Measurements from ENCODE around the gene NDUFAF3. TPM values are rescaled to one million over a fixed set of nuclear protein-coding genes. Genes with fewer than 3 reads are reported as not detected.

The NDUFAF3 gene
- total and polyA plus RNA-seq, 2 donors (not counting 1 experiment from before 2014, with no cell fraction given) = 61.0 to 67.5 TPM

- Histone ChIP-seq H3K27me3 (replicated peaks in 1 of 4; ENCODE audit: control extremely low read depth in 1 of 4, control insufficient read depth in 3 of 4, insufficient read depth in 4 of 4, low read length in 3 of 4) (no peaks in the 10 kb centered on the region), H3K27ac (ENCODE audit: low read length in 2 of 2) (no peak overlapping the region), H2AFZ (ENCODE audit: insufficient read depth, low read depth, low read length, poor library complexity, severe bottlenecking) (no peak overlapping the region), H3K36me3 (replicated peaks in 1 of 2; ENCODE audit: control extremely low read depth in 1 of 2, control insufficient read depth in 1 of 2, extremely low read depth in 1 of 2, insufficient read depth in 2 of 2, low read length in 1 of 2) (peaks cover 0 to 8% of the 10 kb centered on the region in 2 experiments), H3K9ac (ENCODE audit: low read length) (no peak overlapping the region), H3K4me2 (replicated peaks; ENCODE audit: low read depth, low read length, poor library complexity, severe bottlenecking) (no peak overlapping the region), H4K20me1 (ENCODE audit: control insufficient read depth, insufficient read depth, low read length, poor library complexity, severe bottlenecking) (no peaks in the 10 kb centered on the region), H3K9me3 (ENCODE audit: control extremely low read depth in 1 of 3, control insufficient read depth in 2 of 3, insufficient read depth in 1 of 3, low read length in 2 of 3) (no peaks in the 10 kb centered on the region), H3K4me3 (ENCODE audit: control extremely low read depth in 1 of 5, extremely low read depth in 1 of 5, insufficient read depth in 1 of 5, low read depth in 2 of 5, low read length in 4 of 5) (no peak overlapping the region), H3K79me2 (ENCODE audit: control insufficient read depth, insufficient read depth, low read length) (peaks cover under 1% of the 10 kb centered on the region), H3K4me1 (ENCODE audit: control insufficient read depth in 2 of 2, insufficient read depth in 2 of 2, low read length in 2 of 2) (peaks cover under 1% of the 10 kb centered on the region in 2 donors)
- peaks cover 4% of the 10 kb centered on the region for H3K4me1 Mint-ChIP-seq
- ATAC-seq (ENCODE audit: low read depth) (no peak), DNase-seq (no peak)
- POLR2A ChIA-PET = interaction anchor here (0.5 kb wide), 1 partner anchor 9 kb away, joined by 5 read pairs; no protein-coding TSS in a partner anchor
- CTCF ChIA-PET = no interaction called here
- H3K27me3 Mint-ChIP-seq = no peaks in the 10 kb centered on the region
- H3K9me3 Mint-ChIP-seq (ENCODE audit: insufficient read depth) = no peaks in the 10 kb centered on the region
- no peak overlapping the region for H3K27ac Mint-ChIP-seq
- WGBS (ENCODE audit: insufficient coverage) = 97% methylated on average over 8 of the region's 8 CpGs
- H3K4me3 Mint-ChIP-seq = no peak overlapping the region
- intact Hi-C loops (cut with micrococcal nuclease) = no loop called here
- TF ChIP-seq CTCF (IDR thresholded peaks at IDR 0.05) (no peak), EZH2 (IDR thresholded peaks at IDR 0.05; ENCODE audit: borderline replicate concordance, insufficient read depth, low read depth, low read length, poor library complexity, severe bottlenecking) (no peak)
Measured at GRCh38 chr3:48996640-48997039, 25.3 kb upstream of the NDUFAF3 start.

GRCh38 chr3:48997102-48997635, 24.8 kb upstream of the NDUFAF3 start:
- no peaks in the 10 kb centered on the region for H3K27me3 Mint-ChIP-seq
- peaks cover 2% of the 10 kb centered on the region for H3K4me1 Mint-ChIP-seq
- ChIA-PET POLR2A (interaction anchor here (0.5 to 0.6 kb wide), 2 partner anchors 10 to 93 kb away, joined by 5 read pairs; no protein-coding TSS in a partner anchor), CTCF (no interaction called here)
- Histone ChIP-seq H3K4me2 (replicated peaks; ENCODE audit: low read depth, low read length, poor library complexity, severe bottlenecking) (no peak overlapping the region), H3K9ac (ENCODE audit: low read length) (no peak overlapping the region), H3K4me3 (ENCODE audit: control extremely low read depth in 1 of 5, extremely low read depth in 1 of 5, insufficient read depth in 1 of 5, low read depth in 2 of 5, low read length in 4 of 5) (no peak overlapping the region), H2AFZ (ENCODE audit: insufficient read depth, low read depth, low read length, poor library complexity, severe bottlenecking) (no peak overlapping the region), H4K20me1 (ENCODE audit: control insufficient read depth, insufficient read depth, low read length, poor library complexity, severe bottlenecking) (no peaks in the 10 kb centered on the region), H3K9me3 (ENCODE audit: control extremely low read depth in 1 of 3, control insufficient read depth in 2 of 3, insufficient read depth in 1 of 3, low read length in 2 of 3) (no peaks in the 10 kb centered on the region), H3K27ac (ENCODE audit: low read length in 2 of 2) (no peak overlapping the region), H3K4me1 (ENCODE audit: control insufficient read depth in 2 of 2, insufficient read depth in 2 of 2, low read length in 2 of 2) (no peaks in the 10 kb centered on the region), H3K27me3 (replicated peaks in 1 of 4; ENCODE audit: control extremely low read depth in 1 of 4, control insufficient read depth in 3 of 4, insufficient read depth in 4 of 4, low read length in 3 of 4) (no peaks in the 10 kb centered on the region), H3K36me3 (replicated peaks in 1 of 2; ENCODE audit: control extremely low read depth in 1 of 2, control insufficient read depth in 1 of 2, extremely low read depth in 1 of 2, insufficient read depth in 2 of 2, low read length in 1 of 2) (peaks cover 0 to 8% of the 10 kb centered on the region in 2 experiments), H3K79me2 (ENCODE audit: control insufficient read depth, insufficient read depth, low read length) (no peaks in the 10 kb centered on the region)
- no peaks in the 10 kb centered on the region for H3K9me3 Mint-ChIP-seq (ENCODE audit: insufficient read depth)
- TF ChIP-seq EZH2 (IDR thresholded peaks at IDR 0.05; ENCODE audit: borderline replicate concordance, insufficient read depth, low read depth, low read length, poor library complexity, severe bottlenecking) (no peak), CTCF (IDR thresholded peaks at IDR 0.05) (no peak)
- ATAC-seq (ENCODE audit: low read depth) (no peak), DNase-seq (no peak)
- H3K27ac Mint-ChIP-seq = no peak overlapping the region
- 95% methylated on average over 7 of the region's 8 CpGs for WGBS (ENCODE audit: insufficient coverage)
- intact Hi-C loops (cut with micrococcal nuclease) = no loop called here
- no peak overlapping the region for H3K4me3 Mint-ChIP-seq
